Activated B cell treated with CpG ODN at 0.5 μM for 24 hours (primary cell): ENCODE data around the gene GPR156. TPM values are rescaled to one million over a fixed set of nuclear protein-coding genes. Genes with fewer than 3 reads are reported as not detected.

Experiments used
- ATAC-seq: fragments of 200-7000 bp; cut with Tn5 transposase; one replicate; pipeline ENCODE4 v1.10.0; 2021; ENCODE audit warnings: low read depth, mild to moderate bottlenecking, moderate library complexity
- CTCF ChIA-PET: fragments of 350-600 bp; sonication (Branson Sonifier 250); formaldehyde crosslinking; loops from one replicate; lab custom pipeline; 2021; ENCODE audit warnings: antibody characterized with exemption; lab: Charles Lee
- POLR2A ChIA-PET: fragments of 350-600 bp; sonication (Branson Sonifier 250); formaldehyde crosslinking; loops from one replicate; lab custom pipeline; 2021; ENCODE audit warnings: antibody characterized with exemption; lab: Charles Lee
- DNase-seq: peaks from one replicate; pipeline ENCODE4 v3.0.0; 2022
- H3K27ac Mint-ChIP-seq: one replicate; pipeline ENCODE4 v1.8.0; 2020; ENCODE audit warnings: mixed read lengths
- H3K27me3 Mint-ChIP-seq: one replicate; pipeline ENCODE4 v1.8.0; 2021; ENCODE audit warnings: mixed read lengths
- H3K36me3 Mint-ChIP-seq: one replicate; pipeline ENCODE4 v1.8.0; 2021; ENCODE audit warnings: low read depth, mixed read lengths
- H3K4me1 Mint-ChIP-seq: one replicate; pipeline ENCODE4 v1.8.0; 2021; ENCODE audit warnings: mixed read lengths
- H3K4me3 Mint-ChIP-seq: one replicate; pipeline ENCODE4 v1.8.0; 2020; ENCODE audit warnings: mild to moderate bottlenecking, mixed read lengths
- H3K9me3 Mint-ChIP-seq: one replicate; pipeline ENCODE4 v1.8.0; 2020; ENCODE audit warnings: mixed read lengths
- intact Hi-C: fragments of 100-400 bp; cut with micrococcal nuclease; formaldehyde crosslinking; loops from one replicate; pipeline ENCODE4 v1.15.1; 2024
- total RNA-seq: library from RNA; stranded (reverse); gene quantifications from 2 replicates; pipeline ENCODE4 v1.2.3, GENCODE V29; 2022
- TF ChIP-seq, protein P1 (sequence below): fragments of 200-600 bp; IDR thresholded peaks from one replicate; pipeline ENCODE4 v1.8.0; 2022; ENCODE audit warnings: antibody characterized with exemption, mild to moderate bottlenecking

Gene GPR156
- total RNA-seq, 1 donor from 2014 or later: 0.24 TPM

DNA sequence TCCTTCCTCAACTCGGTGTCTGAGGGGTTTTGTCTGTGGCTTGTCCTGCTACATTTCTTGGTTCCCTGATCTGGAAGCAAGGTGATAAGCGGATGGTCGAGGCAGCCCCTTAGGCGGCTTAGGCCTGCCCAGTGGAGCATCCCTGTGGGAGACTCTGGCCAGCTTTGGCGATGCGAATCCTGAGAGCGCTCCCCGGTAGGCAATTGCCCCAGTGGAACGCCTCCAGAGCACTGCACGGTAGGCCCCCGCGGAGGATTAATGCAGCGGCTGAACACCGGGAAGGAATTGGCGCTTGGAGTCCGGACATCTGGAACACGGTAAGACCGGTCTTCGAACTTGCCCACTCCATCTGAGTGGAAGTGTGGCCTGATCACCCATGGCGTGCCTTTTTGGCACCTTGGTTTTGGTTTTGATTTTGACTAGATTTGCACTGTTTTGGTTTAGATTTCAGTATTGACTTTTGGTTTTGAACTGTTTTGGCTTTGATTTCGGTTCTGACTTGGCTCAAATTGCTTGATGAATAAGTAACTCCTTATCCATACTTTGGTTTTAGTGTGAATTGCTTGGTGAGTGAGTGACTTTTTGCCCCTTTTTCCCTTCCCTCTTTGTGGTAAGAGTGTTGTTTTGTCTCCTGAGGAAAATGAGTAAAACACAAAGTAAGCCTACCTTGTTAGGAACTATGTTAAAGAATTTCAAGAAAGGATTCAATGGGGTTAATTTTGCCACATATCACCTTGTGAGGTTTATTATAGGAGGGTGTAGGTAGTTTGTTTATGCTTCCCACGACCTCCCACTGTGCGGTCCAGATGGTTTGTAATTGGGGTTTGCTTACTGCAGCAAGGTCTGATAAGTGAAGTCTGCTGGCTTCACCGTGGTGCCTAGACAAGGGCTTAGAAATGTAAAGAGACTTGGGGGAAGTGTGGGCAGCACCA, 27.1 kb upstream of the GPR156 start:
- TF ChIP-seq, protein P1, sequence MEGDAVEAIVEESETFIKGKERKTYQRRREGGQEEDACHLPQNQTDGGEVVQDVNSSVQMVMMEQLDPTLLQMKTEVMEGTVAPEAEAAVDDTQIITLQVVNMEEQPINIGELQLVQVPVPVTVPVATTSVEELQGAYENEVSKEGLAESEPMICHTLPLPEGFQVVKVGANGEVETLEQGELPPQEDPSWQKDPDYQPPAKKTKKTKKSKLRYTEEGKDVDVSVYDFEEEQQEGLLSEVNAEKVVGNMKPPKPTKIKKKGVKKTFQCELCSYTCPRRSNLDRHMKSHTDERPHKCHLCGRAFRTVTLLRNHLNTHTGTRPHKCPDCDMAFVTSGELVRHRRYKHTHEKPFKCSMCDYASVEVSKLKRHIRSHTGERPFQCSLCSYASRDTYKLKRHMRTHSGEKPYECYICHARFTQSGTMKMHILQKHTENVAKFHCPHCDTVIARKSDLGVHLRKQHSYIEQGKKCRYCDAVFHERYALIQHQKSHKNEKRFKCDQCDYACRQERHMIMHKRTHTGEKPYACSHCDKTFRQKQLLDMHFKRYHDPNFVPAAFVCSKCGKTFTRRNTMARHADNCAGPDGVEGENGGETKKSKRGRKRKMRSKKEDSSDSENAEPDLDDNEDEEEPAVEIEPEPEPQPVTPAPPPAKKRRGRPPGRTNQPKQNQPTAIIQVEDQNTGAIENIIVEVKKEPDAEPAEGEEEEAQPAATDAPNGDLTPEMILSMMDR: no peak
- Mint-ChIP-seq H3K27me3 (no peaks in the 10 kb centered on the region), H3K36me3 (peaks cover 19% of the 10 kb centered on the region), H3K27ac (no peak overlapping the region), H3K9me3 (peaks cover 14% of the 10 kb centered on the region), H3K4me3 (no peak overlapping the region), H3K4me1 (no peaks in the 10 kb centered on the region)
- ChIA-PET CTCF (no interaction called here), POLR2A (no interaction called here)
- ATAC-seq: no peak
- DNase-seq: no peak
- intact Hi-C loops: no loop called here

DNA sequence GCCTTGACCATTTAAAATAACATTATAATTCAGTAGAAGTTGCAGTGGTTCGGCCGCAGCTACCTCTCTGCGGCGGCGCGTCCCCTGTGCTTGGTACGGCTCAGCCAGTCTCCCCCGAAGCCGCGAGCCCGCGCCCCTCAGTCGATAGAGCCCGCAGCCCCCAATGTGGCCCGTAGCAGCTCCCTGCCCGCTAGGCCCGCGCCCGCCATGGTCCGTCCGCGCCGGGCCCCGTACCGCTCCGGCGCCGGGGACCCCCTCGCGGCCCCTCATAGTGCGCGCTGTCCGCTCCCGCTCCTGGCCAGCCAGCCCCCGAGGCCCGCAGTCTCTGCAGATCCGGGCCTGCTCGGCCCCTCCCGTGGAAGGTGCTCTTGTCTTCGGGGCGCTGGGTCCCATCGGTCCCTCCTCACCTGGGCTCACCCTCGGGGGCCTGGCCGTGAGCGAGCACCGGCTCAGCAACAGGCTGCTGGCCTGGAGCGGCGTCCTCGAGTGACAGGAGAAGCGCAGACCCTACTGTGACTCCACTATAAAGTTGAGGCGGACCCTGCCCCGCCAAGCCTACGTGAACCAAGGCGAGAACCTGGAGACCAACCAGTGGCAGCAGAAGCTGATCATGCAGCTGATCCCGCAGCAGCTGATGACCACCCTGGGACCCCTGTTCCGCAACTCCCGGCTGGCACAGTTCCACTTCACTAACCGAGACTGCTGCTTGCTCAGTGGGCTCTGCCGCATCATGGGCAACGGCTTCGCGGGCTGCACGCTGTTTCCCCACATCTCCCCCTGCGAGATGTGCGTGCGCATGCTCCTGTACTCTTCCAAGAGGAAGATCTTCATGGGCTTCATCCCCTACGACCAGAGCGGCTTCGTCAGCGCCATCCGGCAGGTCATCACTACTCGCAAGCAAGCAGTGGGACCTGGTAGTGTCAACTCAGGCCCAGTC, 21.8 kb upstream of the GPR156 start:
- no peak for ATAC-seq
- TF ChIP-seq, protein P1: no peak
- intact Hi-C loops: no loop called here
- no peaks in the 10 kb centered on the region for H3K36me3 Mint-ChIP-seq
- no peak overlapping the region for H3K4me3 Mint-ChIP-seq
- H3K4me1 Mint-ChIP-seq: no peaks in the 10 kb centered on the region
- DNase-seq: no peak
- no peaks in the 10 kb centered on the region for H3K27me3 Mint-ChIP-seq
- H3K9me3 Mint-ChIP-seq: no peaks in the 10 kb centered on the region
- POLR2A ChIA-PET: no interaction called here
- CTCF ChIA-PET: no interaction called here
- no peak overlapping the region for H3K27ac Mint-ChIP-seq

DNA sequence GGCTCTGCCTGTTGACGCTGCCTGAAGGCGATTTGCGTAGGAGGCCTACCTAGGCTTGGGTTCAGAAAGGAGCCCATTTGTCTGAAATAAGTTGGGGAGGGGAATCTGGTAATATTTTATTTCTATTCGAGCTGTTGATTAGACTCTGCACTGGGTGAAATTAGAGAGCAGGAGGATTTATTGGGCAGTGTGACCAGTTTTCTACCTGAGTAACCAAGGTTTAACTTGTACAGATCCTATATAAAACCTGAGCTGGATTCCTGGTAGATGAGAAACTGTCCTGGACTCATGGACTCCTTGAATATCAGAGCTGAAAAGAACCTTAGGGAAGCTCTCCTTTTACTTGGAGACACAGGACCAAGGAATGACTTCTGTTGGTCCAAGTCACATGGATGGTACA, 19.6 kb upstream of the GPR156 start:
- H3K4me1 Mint-ChIP-seq: no peaks in the 10 kb centered on the region
- no peak overlapping the region for H3K4me3 Mint-ChIP-seq
- ATAC-seq: no peak
- POLR2A ChIA-PET: no interaction called here
- no peaks in the 10 kb centered on the region for H3K9me3 Mint-ChIP-seq
- H3K36me3 Mint-ChIP-seq: no peaks in the 10 kb centered on the region
- no peaks in the 10 kb centered on the region for H3K27me3 Mint-ChIP-seq
- CTCF ChIA-PET: no interaction called here
- no peak overlapping the region for H3K27ac Mint-ChIP-seq
- TF ChIP-seq, protein P1: no peak
- no peak for DNase-seq
- intact Hi-C loops: no loop called here

DNA sequence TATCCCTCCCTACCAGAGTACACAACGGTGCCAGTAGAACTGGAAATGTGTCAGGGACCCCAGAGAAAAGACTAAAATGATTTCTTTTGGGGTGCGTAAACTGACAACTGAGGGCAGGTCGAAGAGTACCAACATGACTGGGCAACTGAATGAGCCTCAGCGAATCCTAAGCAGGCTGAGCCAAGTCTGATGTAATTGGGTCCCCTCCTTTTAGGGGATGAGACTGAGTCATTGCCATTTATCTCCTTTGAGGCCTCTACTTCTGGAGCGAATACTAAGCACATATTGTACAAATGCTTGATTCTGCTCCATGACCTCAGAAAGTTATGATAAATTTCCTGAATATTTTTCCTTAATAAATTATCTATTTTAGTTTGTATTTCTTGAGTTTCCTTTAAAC, 17.3 kb upstream of the GPR156 start:
- intact Hi-C loops: no loop called here
- TF ChIP-seq, protein P1: no peak
- H3K9me3 Mint-ChIP-seq: no peaks in the 10 kb centered on the region
- no peak overlapping the region for H3K27ac Mint-ChIP-seq
- no peaks in the 10 kb centered on the region for H3K4me1 Mint-ChIP-seq
- ChIA-PET CTCF (no interaction called here), POLR2A (no interaction called here)
- ATAC-seq: no peak
- H3K36me3 Mint-ChIP-seq: no peaks in the 10 kb centered on the region
- H3K27me3 Mint-ChIP-seq: no peaks in the 10 kb centered on the region
- DNase-seq: no peak
- no peak overlapping the region for H3K4me3 Mint-ChIP-seq

DNA sequence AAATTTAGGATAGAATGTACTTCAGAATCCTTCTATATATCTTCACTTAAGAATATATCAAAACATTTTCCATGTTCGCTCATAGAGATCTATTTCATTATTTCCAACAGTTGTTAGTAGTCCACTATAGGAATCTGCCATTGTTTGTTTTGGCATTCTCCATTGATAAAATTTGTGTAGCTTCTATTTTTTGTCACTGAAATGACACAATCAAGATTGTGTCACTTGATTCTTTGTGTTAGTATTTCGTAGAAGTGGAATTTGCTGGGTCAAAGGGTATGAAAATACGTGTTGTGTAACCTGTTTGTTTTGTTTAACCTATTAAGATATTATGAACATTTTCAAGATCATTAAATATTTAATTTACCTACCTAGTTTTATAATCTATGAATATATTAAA, 15.9 kb upstream of the GPR156 start:
- Mint-ChIP-seq H3K9me3 (no peaks in the 10 kb centered on the region), H3K27ac (no peak overlapping the region), H3K4me1 (no peaks in the 10 kb centered on the region), H3K4me3 (no peak overlapping the region), H3K36me3 (no peaks in the 10 kb centered on the region), H3K27me3 (no peaks in the 10 kb centered on the region)
- TF ChIP-seq, protein P1: no peak
- POLR2A ChIA-PET: no interaction called here
- ATAC-seq: no peak
- CTCF ChIA-PET: no interaction called here
- intact Hi-C loops: no loop called here
- no peak for DNase-seq
